SW480 (cell line): ENCODE measurements around the gene PRKAA2.
"Not testable (repeated sequence)": the region's sequence is repeated elsewhere in the genome, so short reads cannot be mapped to it uniquely, and the experiment has no call there.

Source experiments
- DNase-seq: peaks from one replicate; pipeline ENCODE4 v3.0.0-alpha.2; 2016; ENCODE audit warnings: low spot score

PRKAA2 gene

GRCh38 chr1:56644919-56645676 lies at the start of gene PRKAA2:
TSS of gene PRKAA2 (plus strand) at chr1:56645314. CDS start at chr1:56645388, 74 bp downstream.
- peak; percentile 59 for DNase-seq

GRCh38 chr1:56595397-56596191 lies 49.5 kb upstream of the PRKAA2 start:
- not testable (repeated sequence) for DNase-seq

- not testable (repeated sequence) for DNase-seq
Observed at GRCh38 chr1:56610097-56610496, 35.0 kb upstream of the PRKAA2 start.

GRCh38 chr1:56610770-56611169 lies 34.3 kb upstream of the PRKAA2 start:
- not testable (repeated sequence) for DNase-seq

GRCh38 chr1:56617141-56617540 lies 28.0 kb upstream of the PRKAA2 start:
- peak; percentile 9 for DNase-seq

- no peak for DNase-seq
Observed at GRCh38 chr1:56625819-56626440, 19.2 kb upstream of the PRKAA2 start.

GRCh38 chr1:56626546-56626945 lies 18.6 kb upstream of the PRKAA2 start:
- no peak for DNase-seq

GRCh38 chr1:56627019-56627635 lies 18.0 kb upstream of the PRKAA2 start:
- no peak for DNase-seq

- no peak for DNase-seq
Observed at GRCh38 chr1:56627636-56628039, 17.5 kb upstream of the PRKAA2 start.

GRCh38 chr1:56630786-56631185 lies 14.3 kb upstream of the PRKAA2 start:
- DNase-seq, result no peak

- DNase-seq, result no peak
Observed at GRCh38 chr1:56631901-56632300, 13.2 kb upstream of the PRKAA2 start.

- DNase-seq, result no peak
Observed at GRCh38 chr1:56634981-56635380, 10.1 kb upstream of the PRKAA2 start.

- no peak for DNase-seq
Observed at GRCh38 chr1:56638248-56638647, 6.9 kb upstream of the PRKAA2 start.

- DNase-seq, result no peak
Observed at GRCh38 chr1:56639211-56639610, 5.9 kb upstream of the PRKAA2 start.

- DNase-seq, result no peak
Observed at GRCh38 chr1:56643661-56644060, 1.5 kb upstream of the PRKAA2 start.

GRCh38 chr1:56644064-56644918 lies 823 bp upstream of the PRKAA2 start:
- DNase-seq, result peak; percentile 56

- peak; percentile 30 for DNase-seq
Observed at GRCh38 chr1:56645677-56646305, 677 bp downstream of the PRKAA2 start.

- DNase-seq, result no peak
Observed at GRCh38 chr1:56646611-56647010, 1.5 kb downstream of the PRKAA2 start.

GRCh38 chr1:56647106-56647505 lies 2.0 kb downstream of the PRKAA2 start:
- DNase-seq, result no peak

GRCh38 chr1:56648546-56648945 lies 3.4 kb downstream of the PRKAA2 start:
- no peak for DNase-seq
